Measurements from ENCODE around the gene REN. TPM values are rescaled to one million over a fixed set of nuclear protein-coding genes. Genes with fewer than 3 reads are reported as not detected.

The REN gene
- total and polyA plus RNA-seq, 2 of the 13 experiments (the other 11 are each of a cell fraction or from before 2014, with no cell fraction given), result not detected

GRCh38 chr1:204145033-204145504 lies 21.1 kb downstream of the REN start (continued):
- TF ChIP-seq, protein P1, sequence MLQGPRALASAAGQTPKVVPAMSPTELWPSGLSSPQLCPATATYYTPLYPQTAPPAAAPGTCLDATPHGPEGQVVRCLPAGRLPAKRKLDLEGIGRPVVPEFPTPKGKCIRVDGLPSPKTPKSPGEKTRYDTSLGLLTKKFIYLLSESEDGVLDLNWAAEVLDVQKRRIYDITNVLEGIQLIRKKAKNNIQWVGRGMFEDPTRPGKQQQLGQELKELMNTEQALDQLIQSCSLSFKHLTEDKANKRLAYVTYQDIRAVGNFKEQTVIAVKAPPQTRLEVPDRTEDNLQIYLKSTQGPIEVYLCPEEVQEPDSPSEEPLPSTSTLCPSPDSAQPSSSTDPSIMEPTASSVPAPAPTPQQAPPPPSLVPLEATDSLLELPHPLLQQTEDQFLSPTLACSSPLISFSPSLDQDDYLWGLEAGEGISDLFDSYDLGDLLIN (CRISPR knock-in tag; IDR thresholded peaks at IDR 0.05; ENCODE audit: borderline replicate concordance), result no peak
- TF ChIP-seq HNRNPH1 (optimal IDR thresholded peaks at IDR 0.05; ENCODE audit: low read depth, low read length), result no peak
- no peak for TF ChIP-seq SMAD1 (CRISPR knock-in tag; IDR thresholded peaks at IDR 0.05; ENCODE audit: borderline replicate concordance, low read depth)
- 0 out of 2 replicates have a peak, but pooled peaks have one; percentile 62 for TF ChIP-seq TSC22D2 (CRISPR knock-in tag; IDR thresholded peaks at IDR 0.05; ENCODE audit: borderline replicate concordance)
- TF ChIP-seq, protein P2, sequence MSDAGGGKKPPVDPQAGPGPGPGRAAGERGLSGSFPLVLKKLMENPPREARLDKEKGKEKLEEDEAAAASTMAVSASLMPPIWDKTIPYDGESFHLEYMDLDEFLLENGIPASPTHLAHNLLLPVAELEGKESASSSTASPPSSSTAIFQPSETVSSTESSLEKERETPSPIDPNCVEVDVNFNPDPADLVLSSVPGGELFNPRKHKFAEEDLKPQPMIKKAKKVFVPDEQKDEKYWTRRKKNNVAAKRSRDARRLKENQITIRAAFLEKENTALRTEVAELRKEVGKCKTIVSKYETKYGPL (CRISPR knock-in tag; IDR thresholded peaks at IDR 0.05), result no peak
- TF ChIP-seq EP300 (IDR thresholded peaks at IDR 0.05; ENCODE audit: low read depth in 2 of 2, low read length in 2 of 2), result peak; percentile 76 to 92; a peak in 3 of 4 replicates
- TF ChIP-seq EP300 (CRISPR knock-in tag; IDR thresholded peaks at IDR 0.05; ENCODE audit: borderline replicate concordance), result peak; percentile 80
- no peak for TF ChIP-seq ZNF713 (CRISPR knock-in tag; IDR thresholded peaks at IDR 0.05)
- TF ChIP-seq ZBTB25 (CRISPR knock-in tag; IDR thresholded peaks at IDR 0.05), result peak; percentile 83; the same call in 1 of the 2 replicates
- TF ChIP-seq, protein P3, sequence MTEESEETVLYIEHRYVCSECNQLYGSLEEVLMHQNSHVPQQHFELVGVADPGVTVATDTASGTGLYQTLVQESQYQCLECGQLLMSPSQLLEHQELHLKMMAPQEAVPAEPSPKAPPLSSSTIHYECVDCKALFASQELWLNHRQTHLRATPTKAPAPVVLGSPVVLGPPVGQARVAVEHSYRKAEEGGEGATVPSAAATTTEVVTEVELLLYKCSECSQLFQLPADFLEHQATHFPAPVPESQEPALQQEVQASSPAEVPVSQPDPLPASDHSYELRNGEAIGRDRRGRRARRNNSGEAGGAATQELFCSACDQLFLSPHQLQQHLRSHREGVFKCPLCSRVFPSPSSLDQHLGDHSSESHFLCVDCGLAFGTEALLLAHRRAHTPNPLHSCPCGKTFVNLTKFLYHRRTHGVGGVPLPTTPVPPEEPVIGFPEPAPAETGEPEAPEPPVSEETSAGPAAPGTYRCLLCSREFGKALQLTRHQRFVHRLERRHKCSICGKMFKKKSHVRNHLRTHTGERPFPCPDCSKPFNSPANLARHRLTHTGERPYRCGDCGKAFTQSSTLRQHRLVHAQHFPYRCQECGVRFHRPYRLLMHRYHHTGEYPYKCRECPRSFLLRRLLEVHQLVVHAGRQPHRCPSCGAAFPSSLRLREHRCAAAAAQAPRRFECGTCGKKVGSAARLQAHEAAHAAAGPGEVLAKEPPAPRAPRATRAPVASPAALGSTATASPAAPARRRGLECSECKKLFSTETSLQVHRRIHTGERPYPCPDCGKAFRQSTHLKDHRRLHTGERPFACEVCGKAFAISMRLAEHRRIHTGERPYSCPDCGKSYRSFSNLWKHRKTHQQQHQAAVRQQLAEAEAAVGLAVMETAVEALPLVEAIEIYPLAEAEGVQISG (CRISPR knock-in tag; IDR thresholded peaks at IDR 0.05), result peak; percentile 74; the same call in 1 of the 2 replicates
- TF ChIP-seq, protein P4, sequence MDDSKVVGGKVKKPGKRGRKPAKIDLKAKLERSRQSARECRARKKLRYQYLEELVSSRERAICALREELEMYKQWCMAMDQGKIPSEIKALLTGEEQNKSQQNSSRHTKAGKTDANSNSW (CRISPR knock-in tag; IDR thresholded peaks at IDR 0.05; ENCODE audit: borderline replicate concordance), result no peak
- TF ChIP-seq, protein P5, sequence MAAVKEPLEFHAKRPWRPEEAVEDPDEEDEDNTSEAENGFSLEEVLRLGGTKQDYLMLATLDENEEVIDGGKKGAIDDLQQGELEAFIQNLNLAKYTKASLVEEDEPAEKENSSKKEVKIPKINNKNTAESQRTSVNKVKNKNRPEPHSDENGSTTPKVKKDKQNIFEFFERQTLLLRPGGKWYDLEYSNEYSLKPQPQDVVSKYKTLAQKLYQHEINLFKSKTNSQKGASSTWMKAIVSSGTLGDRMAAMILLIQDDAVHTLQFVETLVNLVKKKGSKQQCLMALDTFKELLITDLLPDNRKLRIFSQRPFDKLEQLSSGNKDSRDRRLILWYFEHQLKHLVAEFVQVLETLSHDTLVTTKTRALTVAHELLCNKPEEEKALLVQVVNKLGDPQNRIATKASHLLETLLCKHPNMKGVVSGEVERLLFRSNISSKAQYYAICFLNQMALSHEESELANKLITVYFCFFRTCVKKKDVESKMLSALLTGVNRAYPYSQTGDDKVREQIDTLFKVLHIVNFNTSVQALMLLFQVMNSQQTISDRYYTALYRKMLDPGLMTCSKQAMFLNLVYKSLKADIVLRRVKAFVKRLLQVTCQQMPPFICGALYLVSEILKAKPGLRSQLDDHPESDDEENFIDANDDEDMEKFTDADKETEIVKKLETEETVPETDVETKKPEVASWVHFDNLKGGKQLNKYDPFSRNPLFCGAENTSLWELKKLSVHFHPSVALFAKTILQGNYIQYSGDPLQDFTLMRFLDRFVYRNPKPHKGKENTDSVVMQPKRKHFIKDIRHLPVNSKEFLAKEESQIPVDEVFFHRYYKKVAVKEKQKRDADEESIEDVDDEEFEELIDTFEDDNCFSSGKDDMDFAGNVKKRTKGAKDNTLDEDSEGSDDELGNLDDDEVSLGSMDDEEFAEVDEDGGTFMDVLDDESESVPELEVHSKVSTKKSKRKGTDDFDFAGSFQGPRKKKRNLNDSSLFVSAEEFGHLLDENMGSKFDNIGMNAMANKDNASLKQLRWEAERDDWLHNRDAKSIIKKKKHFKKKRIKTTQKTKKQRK (IDR thresholded peaks at IDR 0.05; ENCODE audit: low read length), result no peak
- peak; percentile 38; the same call in 1 of the 2 replicates for TF ChIP-seq TFDP1 (CRISPR knock-in tag; IDR thresholded peaks at IDR 0.05; ENCODE audit: borderline replicate concordance)
- TF ChIP-seq RORA (CRISPR knock-in tag; IDR thresholded peaks at IDR 0.05), result no peak
- 0 out of 2 replicates have a peak, but pooled peaks have one; percentile 35 for TF ChIP-seq ZNF136 (CRISPR knock-in tag; IDR thresholded peaks at IDR 0.05; ENCODE audit: low read depth)

Measured in HepG2 (cell line).